ENCODE results near the gene PSG2.
"Not testable (repeated sequence)": the region's sequence is repeated elsewhere in the genome, so short reads cannot be mapped to it uniquely, and the experiment has no call there.

- not testable (repeated sequence) for TF ChIP-seq CTCF (IDR thresholded peaks at IDR 0.05; ENCODE audit: insufficient read depth, low read depth, low read length); EZH2 (IDR thresholded peaks at IDR 0.05; ENCODE audit: insufficient read depth, low read length)
These were observed 50.9 kb downstream of the PSG2 start for GRCh38 chr19:43031645-43032044.
